Hepatocyte (in vitro differentiated cells): ENCODE measurements around the gene COA3. TPM values are rescaled to one million over a fixed set of nuclear protein-coding genes. Genes with fewer than 3 reads are reported as not detected.

ENCODE experiments used
- DNase-seq: peaks from one replicate; pipeline ENCODE4 v3.0.0-alpha.2; 2016; ENCODE audit warnings: low spot score
- H2AFZ ChIP-seq: fragments of 200-600 bp; sonication (generic); 2 replicates; pipeline ENCODE4 v1.6.0; 2016; ENCODE audit warnings: antibody characterized with exemption, mild to moderate bottlenecking
- H3K27ac ChIP-seq: fragments of 200-600 bp; sonication (generic); 2 replicates; pipeline ENCODE4 v1.5.1; 2016; ENCODE audit warnings: mild to moderate bottlenecking
- H3K27me3 ChIP-seq: fragments of 200-600 bp; sonication (generic); 2 replicates; pipeline ENCODE4 v1.6.1; 2016
- H3K36me3 ChIP-seq: fragments of 200-600 bp; sonication (generic); replicated peaks from 2 replicates; pipeline ENCODE4 v1.5.1; 2016; ENCODE audit warnings: low read depth; ENCODE audit not compliant: insufficient read depth
- H3K4me1 ChIP-seq: fragments of 200-600 bp; sonication (generic); 2 replicates; pipeline ENCODE4 v1.5.1; 2016; ENCODE audit warnings: mild to moderate bottlenecking, moderate library complexity; ENCODE audit not compliant: insufficient read depth
- H3K4me2 ChIP-seq: fragments of 200-600 bp; sonication (generic); 2 replicates; pipeline ENCODE4 v1.6.0; 2016
- H3K4me3 ChIP-seq: fragments of 200-600 bp; sonication (generic); 2 replicates; pipeline ENCODE4 v1.5.1; 2016; ENCODE audit warnings: mild to moderate bottlenecking
- H3K79me2 ChIP-seq: fragments of 200-600 bp; sonication (generic); 2 replicates; pipeline ENCODE4 v1.6.0; 2017; ENCODE audit warnings: mild to moderate bottlenecking
- H3K9me2 ChIP-seq: fragments of 200-600 bp; sonication (generic); replicated peaks from 2 replicates; pipeline ENCODE4 v1.6.0; 2017; ENCODE audit warnings: mild to moderate bottlenecking; ENCODE audit not compliant: insufficient read depth
- H3K9me3 ChIP-seq: fragments of 200-600 bp; sonication (generic); 2 replicates; pipeline ENCODE4 v1.5.1; 2016; ENCODE audit warnings: low read depth, mild to moderate bottlenecking
- H4K20me1 ChIP-seq: fragments of 200-600 bp; sonication (generic); 2 replicates; pipeline ENCODE4 v1.6.0; 2016; ENCODE audit warnings: mild to moderate bottlenecking; ENCODE audit not compliant: insufficient read depth, poor library complexity, severe bottlenecking
- CTCF ChIP-seq: fragments of 200-600 bp; sonication (generic); IDR thresholded peaks from 2 replicates; pipeline ENCODE4 v1.5.1; 2016; ENCODE audit warnings: antibody characterized with exemption, mild to moderate bottlenecking; ENCODE audit not compliant: poor library complexity
- EZH2 ChIP-seq: fragments of 200-600 bp; sonication (generic); IDR thresholded peaks from 2 replicates; pipeline ENCODE4 v1.6.1; 2016; ENCODE audit warnings: antibody characterized with exemption, mild to moderate bottlenecking, borderline replicate concordance
- EZH2phosphoT487 ChIP-seq: fragments of 200-600 bp; sonication (generic); IDR thresholded peaks from one replicate; pipeline ENCODE4 v1.6.1; 2018; ENCODE audit warnings: antibody characterized with exemption, mild to moderate bottlenecking, low read depth, moderate library complexity; ENCODE audit not compliant: unreplicated experiment, severe bottlenecking
- WGBS: methylation state at CpG from one replicate; pipeline ENCODE4 v1.1.6; 2016; ENCODE audit warnings: low lambda C conversion rate; ENCODE audit errors: missing lambda C conversion rate; 5-methylcytosine and 5-hydroxymethylcytosine counted together
- polyA plus RNA-seq: library from polyadenylated mRNA; unstranded; fragments of >200 nt; fragmentation: Nextera tagmentation; extraction: Ambion mirVana; gene quantifications from 2 replicates; pipeline ENCODE4 v1.2.1, GENCODE V29; 2016
- total RNA-seq: library from RNA; depleted of rRNA; stranded (reverse); fragments of >200 nt; gene quantifications from 2 replicates; pipeline ENCODE4 v1.2.3, GENCODE V29; 2014

The COA3 gene
- total and polyA plus RNA-seq, 2 experiments from 2014 or later: 117 to 252 TPM

GRCh38 chr17:42835732-42836131, 37.2 kb upstream of the COA3 start:
- no peak overlapping the region for H3K27ac ChIP-seq
- H3K27me3 ChIP-seq: no peaks in the 10 kb centered on the region
- no peak overlapping the region for H2AFZ ChIP-seq
- no peaks in the 10 kb centered on the region for H3K9me3 ChIP-seq
- DNase-seq: no peak
- TF ChIP-seq EZH2: no peak
- TF ChIP-seq EZH2phosphoT487: no peak
- no peak for TF ChIP-seq CTCF
- H3K4me1 ChIP-seq: peaks cover 6% of the 10 kb centered on the region
- no peaks in the 10 kb centered on the region for H3K9me2 ChIP-seq
- no peaks in the 10 kb centered on the region for H3K36me3 ChIP-seq
- H3K79me2 ChIP-seq: peaks cover 37% of the 10 kb centered on the region
- H3K4me2 ChIP-seq: no peak overlapping the region
- H4K20me1 ChIP-seq: no peaks in the 10 kb centered on the region
- WGBS: 97% methylated on average over 6 of the region's 6 CpGs
- no peak overlapping the region for H3K4me3 ChIP-seq

GRCh38 chr17:42833767-42834422, 35.4 kb upstream of the COA3 start:
- no peak for TF ChIP-seq CTCF
- TF ChIP-seq EZH2phosphoT487: no peak
- no peak for TF ChIP-seq EZH2
- Histone ChIP-seq H3K9me2 (no peaks in the 10 kb centered on the region), H3K27ac (peak overlapping the region; percentile 89), H3K4me1 (peaks cover 6% of the 10 kb centered on the region), H3K4me2 (peak overlapping the region; percentile 88), H3K79me2 (peaks cover 37% of the 10 kb centered on the region), H2AFZ (peak overlapping the region; percentile 92), H3K4me3 (peak overlapping the region; percentile 47), H3K27me3 (no peaks in the 10 kb centered on the region), H3K36me3 (no peaks in the 10 kb centered on the region), H4K20me1 (no peaks in the 10 kb centered on the region), H3K9me3 (no peaks in the 10 kb centered on the region)
- peak; percentile 28 for DNase-seq
- WGBS: 6% methylated on average over 18 of the region's 18 CpGs

- H2AFZ ChIP-seq: peak within 1 kb of the TSS; percentile 92
- H3K4me1 ChIP-seq: peaks cover 6% of the 10 kb centered on the region
- peak within 1 kb of the TSS; percentile 88 for H3K4me2 ChIP-seq
- no peaks in the 10 kb centered on the region for H3K9me2 ChIP-seq
- under 1% methylated on average over 62 of the region's 71 CpGs for WGBS
- H4K20me1 ChIP-seq: no peaks in the 10 kb centered on the region
- no peaks in the 10 kb centered on the region for H3K27me3 ChIP-seq
- H3K9me3 ChIP-seq: no peaks in the 10 kb centered on the region
- TF ChIP-seq EZH2: no peak
- TF ChIP-seq CTCF: no peak
- TF ChIP-seq EZH2phosphoT487: no peak
- H3K27ac ChIP-seq: peak within 1 kb of the TSS; percentile 89
- no peaks in the 10 kb centered on the region for H3K36me3 ChIP-seq
- peaks cover 37% of the 10 kb centered on the region for H3K79me2 ChIP-seq
- DNase-seq: peak; percentile 93
- H3K4me3 ChIP-seq: peak within 1 kb of the TSS; percentile 47
These were observed 34.6 kb upstream of the COA3 start, which contains the start of gene PSME3 for GRCh38 chr17:42832934-42833766. PSME3 (plus strand) TSS chr17:42833397; CDS start chr17:42833632, 235 bp downstream.
